Fibroblast of pulmonary artery (primary cell): Measurements from ENCODE around the gene SLC27A1.
"Not testable (repeated sequence)": the region's sequence is repeated elsewhere in the genome, so short reads cannot be mapped to it uniquely, and the experiment has no call there.

ENCODE experiments used
- DNase-seq: peaks from one replicate; pipeline ENCODE4 v3.0.0-alpha.2; 2010; ENCODE audit warnings: low read depth
- H3K4me3 ChIP-seq: replicated peaks from 2 replicates; pipeline ENCODE4 v1.5.1; 2011; ENCODE audit warnings: low read depth, mild to moderate bottlenecking, control low read depth, low read length, moderate library complexity
- TF ChIP-seq, protein P1 (sequence below): IDR thresholded peaks from 2 replicates; pipeline ENCODE4 v1.5.1; 2011; ENCODE audit warnings: mild to moderate bottlenecking, control low read depth, low read length, inconsistent platforms; ENCODE audit errors: missing control alignments

SLC27A1 gene

GRCh38 chr19:17542793-17543582, 72.7 kb downstream of the SLC27A1 start:
- TF ChIP-seq, protein P1, sequence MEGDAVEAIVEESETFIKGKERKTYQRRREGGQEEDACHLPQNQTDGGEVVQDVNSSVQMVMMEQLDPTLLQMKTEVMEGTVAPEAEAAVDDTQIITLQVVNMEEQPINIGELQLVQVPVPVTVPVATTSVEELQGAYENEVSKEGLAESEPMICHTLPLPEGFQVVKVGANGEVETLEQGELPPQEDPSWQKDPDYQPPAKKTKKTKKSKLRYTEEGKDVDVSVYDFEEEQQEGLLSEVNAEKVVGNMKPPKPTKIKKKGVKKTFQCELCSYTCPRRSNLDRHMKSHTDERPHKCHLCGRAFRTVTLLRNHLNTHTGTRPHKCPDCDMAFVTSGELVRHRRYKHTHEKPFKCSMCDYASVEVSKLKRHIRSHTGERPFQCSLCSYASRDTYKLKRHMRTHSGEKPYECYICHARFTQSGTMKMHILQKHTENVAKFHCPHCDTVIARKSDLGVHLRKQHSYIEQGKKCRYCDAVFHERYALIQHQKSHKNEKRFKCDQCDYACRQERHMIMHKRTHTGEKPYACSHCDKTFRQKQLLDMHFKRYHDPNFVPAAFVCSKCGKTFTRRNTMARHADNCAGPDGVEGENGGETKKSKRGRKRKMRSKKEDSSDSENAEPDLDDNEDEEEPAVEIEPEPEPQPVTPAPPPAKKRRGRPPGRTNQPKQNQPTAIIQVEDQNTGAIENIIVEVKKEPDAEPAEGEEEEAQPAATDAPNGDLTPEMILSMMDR = no peak
- H3K4me3 ChIP-seq = no peak overlapping the region
- no peak for DNase-seq

DNA sequence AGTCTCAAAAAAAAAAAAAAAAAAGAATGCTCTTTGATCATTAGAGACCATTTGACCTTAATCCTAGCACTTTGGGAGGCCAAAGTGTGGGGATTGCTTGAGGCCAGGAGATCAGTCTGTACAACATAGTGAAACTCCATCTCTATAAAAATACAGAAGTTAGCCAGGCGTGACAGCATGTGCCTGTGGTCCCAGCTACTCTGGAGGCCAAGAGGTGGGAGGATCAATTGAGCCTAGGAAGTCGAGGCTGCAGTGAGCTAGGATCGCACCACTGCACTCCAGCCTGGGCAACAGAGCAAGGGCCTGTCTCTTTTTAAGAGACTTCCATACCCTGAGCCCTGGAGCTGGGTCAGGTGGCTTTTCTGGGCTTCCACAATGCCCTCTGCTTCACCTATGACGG, 73.7 kb downstream of the SLC27A1 start:
- TF ChIP-seq, protein P1 = no peak
- DNase-seq = no peak
- no peak overlapping the region for H3K4me3 ChIP-seq

DNA sequence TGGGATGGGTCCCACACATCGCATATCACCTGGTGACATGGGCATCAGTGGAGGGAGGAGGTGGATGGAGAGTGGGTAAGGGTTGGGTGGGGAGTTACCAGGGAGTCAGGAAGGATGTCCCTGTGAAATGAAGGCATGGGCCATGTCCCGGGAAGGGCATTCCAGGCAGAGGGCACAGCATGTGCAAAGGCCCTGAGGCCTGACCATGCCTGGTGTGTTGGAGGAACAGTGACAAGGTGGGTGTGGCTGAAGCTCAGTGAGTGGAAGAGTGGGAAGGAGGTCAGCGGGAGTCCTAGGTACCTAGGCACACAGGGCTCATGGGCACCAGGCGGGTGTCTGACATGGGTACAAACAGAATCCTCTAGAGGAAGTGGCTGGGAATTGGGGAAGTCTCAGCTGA, 74.1 kb downstream of the SLC27A1 start:
- no peak for DNase-seq

GRCh38 chr19:17548145-17548544, 77.8 kb downstream of the SLC27A1 start:
- no peak for DNase-seq
- no peak overlapping the region for H3K4me3 ChIP-seq
- TF ChIP-seq, protein P1 = no peak

More for the DNA sequence above, 74.1 kb downstream of the SLC27A1 start:
- no peak overlapping the region for H3K4me3 ChIP-seq
- TF ChIP-seq, protein P1 = no peak

DNA sequence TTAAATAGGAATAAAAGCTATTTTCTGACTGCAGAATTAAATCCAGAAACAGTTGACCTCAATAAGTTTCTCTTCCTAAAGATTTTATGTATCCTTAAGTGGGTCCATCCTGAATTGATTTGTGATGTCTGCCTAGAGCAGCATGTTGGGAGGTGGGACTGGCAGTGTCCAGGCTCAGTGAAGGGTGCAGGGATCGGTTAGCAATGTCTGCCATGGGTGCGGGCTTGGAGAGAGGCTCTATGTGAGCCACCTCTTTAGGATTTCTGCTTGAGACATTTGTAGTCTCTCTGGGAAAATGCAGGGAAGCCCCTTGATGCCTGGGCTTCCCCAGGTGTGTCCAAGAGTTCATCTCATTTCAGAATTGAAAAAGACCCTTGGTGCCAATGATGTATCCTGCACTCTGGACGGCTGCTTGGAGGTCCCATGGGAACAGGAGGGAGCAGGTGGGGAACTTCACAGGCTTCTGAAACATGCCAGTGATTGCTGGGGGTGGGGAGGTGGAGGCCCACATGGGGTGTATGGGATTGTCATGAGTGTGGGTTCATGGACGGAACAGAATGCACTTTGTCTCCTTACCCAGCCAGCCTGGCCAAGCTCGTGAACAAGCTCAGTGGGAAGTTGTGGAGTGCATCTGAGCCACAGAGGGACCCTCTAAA, 78.9 kb downstream of the SLC27A1 start:
- TF ChIP-seq, protein P1 = no peak
- no peak for DNase-seq
- no peak overlapping the region for H3K4me3 ChIP-seq

GRCh38 chr19:17550076-17550667, 79.8 kb downstream of the SLC27A1 start:
- H3K4me3 ChIP-seq = no peak overlapping the region
- TF ChIP-seq, protein P1 = no peak
- DNase-seq = no peak

DNA sequence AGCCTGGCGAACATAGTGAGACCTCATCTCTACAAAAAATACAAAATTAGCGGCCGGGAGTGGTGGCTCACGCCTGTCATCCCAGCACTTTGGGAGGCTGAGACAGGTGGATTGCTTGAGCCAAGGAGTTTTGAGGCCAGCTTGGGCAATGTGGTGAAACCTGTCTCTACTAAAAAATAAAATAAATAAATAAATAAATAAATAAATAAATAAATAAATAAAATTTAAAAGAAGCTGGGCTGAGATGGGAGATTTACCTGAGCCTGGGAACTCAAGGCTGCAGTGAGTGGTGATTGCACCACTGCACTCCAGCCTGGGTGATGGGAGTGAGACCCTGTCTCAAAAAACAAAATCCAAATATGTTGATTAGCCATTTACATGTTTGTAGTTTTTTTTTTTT, 82.4 kb downstream of the SLC27A1 start:
- not testable (repeated sequence) for H3K4me3 ChIP-seq, DNase-seq
